ENCODE measurements around the gene USP6NL.

DNA sequence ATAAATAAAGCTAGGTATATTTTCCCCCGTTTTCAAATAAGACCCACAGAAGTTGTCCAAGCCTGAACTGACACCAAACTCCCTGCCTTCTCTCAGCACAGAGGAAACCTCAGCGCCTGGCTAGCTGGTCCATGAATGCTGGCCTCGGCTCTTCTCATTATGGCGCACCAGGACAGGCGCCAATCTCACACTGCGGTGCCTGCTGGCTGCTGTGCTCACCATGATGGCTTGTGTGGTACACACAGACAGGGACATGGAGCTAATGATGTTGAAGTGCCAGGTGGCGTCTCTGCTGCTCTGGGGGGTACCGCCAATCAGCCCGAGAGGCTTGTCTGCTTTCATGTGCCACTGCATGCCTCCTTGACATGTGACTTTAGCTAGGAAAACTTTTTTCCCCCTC, 43.2 kb upstream of the USP6NL start:
- TF ChIP-seq, protein P1, sequence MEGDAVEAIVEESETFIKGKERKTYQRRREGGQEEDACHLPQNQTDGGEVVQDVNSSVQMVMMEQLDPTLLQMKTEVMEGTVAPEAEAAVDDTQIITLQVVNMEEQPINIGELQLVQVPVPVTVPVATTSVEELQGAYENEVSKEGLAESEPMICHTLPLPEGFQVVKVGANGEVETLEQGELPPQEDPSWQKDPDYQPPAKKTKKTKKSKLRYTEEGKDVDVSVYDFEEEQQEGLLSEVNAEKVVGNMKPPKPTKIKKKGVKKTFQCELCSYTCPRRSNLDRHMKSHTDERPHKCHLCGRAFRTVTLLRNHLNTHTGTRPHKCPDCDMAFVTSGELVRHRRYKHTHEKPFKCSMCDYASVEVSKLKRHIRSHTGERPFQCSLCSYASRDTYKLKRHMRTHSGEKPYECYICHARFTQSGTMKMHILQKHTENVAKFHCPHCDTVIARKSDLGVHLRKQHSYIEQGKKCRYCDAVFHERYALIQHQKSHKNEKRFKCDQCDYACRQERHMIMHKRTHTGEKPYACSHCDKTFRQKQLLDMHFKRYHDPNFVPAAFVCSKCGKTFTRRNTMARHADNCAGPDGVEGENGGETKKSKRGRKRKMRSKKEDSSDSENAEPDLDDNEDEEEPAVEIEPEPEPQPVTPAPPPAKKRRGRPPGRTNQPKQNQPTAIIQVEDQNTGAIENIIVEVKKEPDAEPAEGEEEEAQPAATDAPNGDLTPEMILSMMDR (IDR thresholded peaks at IDR 0.05 in 2 of 3, conservative IDR thresholded peaks at IDR 0.05 in 1 of 3; ENCODE audit: control insufficient read depth in 2 of 3, extremely low read depth in 1 of 3, insufficient read depth in 1 of 3, low read depth in 3 of 3, low read length in 3 of 3): no peak
- TF ChIP-seq HDGF (IDR thresholded peaks at IDR 0.05): no peak
- TF ChIP-seq CEBPB (IDR thresholded peaks at IDR 0.05; ENCODE audit: borderline replicate concordance in 1 of 2, low read depth in 2 of 2, low read length in 2 of 2): no peak
- TF ChIP-seq, protein P2, sequence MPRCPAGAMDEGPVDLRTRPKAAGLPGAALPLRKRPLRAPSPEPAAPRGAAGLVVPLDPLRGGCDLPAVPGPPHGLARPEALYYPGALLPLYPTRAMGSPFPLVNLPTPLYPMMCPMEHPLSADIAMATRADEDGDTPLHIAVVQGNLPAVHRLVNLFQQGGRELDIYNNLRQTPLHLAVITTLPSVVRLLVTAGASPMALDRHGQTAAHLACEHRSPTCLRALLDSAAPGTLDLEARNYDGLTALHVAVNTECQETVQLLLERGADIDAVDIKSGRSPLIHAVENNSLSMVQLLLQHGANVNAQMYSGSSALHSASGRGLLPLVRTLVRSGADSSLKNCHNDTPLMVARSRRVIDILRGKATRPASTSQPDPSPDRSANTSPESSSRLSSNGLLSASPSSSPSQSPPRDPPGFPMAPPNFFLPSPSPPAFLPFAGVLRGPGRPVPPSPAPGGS (IDR thresholded peaks at IDR 0.05; ENCODE audit: borderline replicate concordance, insufficient read depth, low read depth, low read length, poor library complexity, severe bottlenecking): no peak
- no peak for TF ChIP-seq POLR2A (IDR thresholded peaks at IDR 0.05; ENCODE audit: low read depth, low read length)
- no peak for TF ChIP-seq ASH2L (IDR thresholded peaks at IDR 0.05; ENCODE audit: borderline replicate concordance, low read depth)

All from GM12878 (cell line).